SK-N-MC (cell line): Measurements from ENCODE around the gene HOXA3.

Experiments
- FOXP2 ChIP-seq: optimal IDR thresholded peaks from 2 replicates; pipeline ENCODE3; 2011; ENCODE audit warnings: mild to moderate bottlenecking, moderate library complexity; ENCODE audit not compliant: insufficient read depth; ENCODE audit errors: extremely low read length, control extremely low read depth
- POLR2AphosphoS5 ChIP-seq: IDR thresholded peaks from 2 replicates; pipeline ENCODE4 v1.6.1; 2012; ENCODE audit warnings: mild to moderate bottlenecking, low read depth, low read length, borderline replicate concordance

GRCh38 chr7:27198871-27199801 is 46.8 kb upstream of the HOXA3 start:
- TF ChIP-seq POLR2AphosphoS5 (no peak), FOXP2 (no peak)
